Left ventricle myocardium inferior (tissue), 1 donor: ENCODE results near the gene IFI35. TPM values are rescaled to one million over a fixed set of nuclear protein-coding genes. Genes with fewer than 3 reads are reported as not detected.

ENCODE experiments used
- DNase-seq: peaks from one replicate; pipeline ENCODE4 v3.0.0-alpha.2; 2020
- H3K27ac ChIP-seq: fragments of 200-600 bp; replicated peaks from 2 replicates; pipeline ENCODE4 v1.8.0; 2021
- H3K27me3 ChIP-seq: fragments of 200-600 bp; 2 replicates; pipeline ENCODE4 v1.8.0; 2021; ENCODE audit warnings: low read depth
- H3K36me3 ChIP-seq: fragments of 200-600 bp; 2 replicates; pipeline ENCODE4 v1.8.0; 2021
- H3K4me1 ChIP-seq: fragments of 200-600 bp; 2 replicates; pipeline ENCODE4 v1.8.0; 2021
- H3K4me3 ChIP-seq: fragments of 200-600 bp; 2 replicates; pipeline ENCODE4 v1.8.0; 2021; ENCODE audit warnings: mild to moderate bottlenecking, moderate library complexity
- H3K9me3 ChIP-seq: fragments of 200-600 bp; replicated peaks from 2 replicates; pipeline ENCODE4 v1.8.0; 2021
- intact Hi-C: fragments of 100-400 bp; cut with micrococcal nuclease; formaldehyde crosslinking; loops from one replicate; pipeline ENCODE4 v1.11.0; 2022
- total RNA-seq: library from RNA; stranded (reverse); fragmentation: NEBNext Ultra II Directional; extraction: Animal tissue kit (Norgen Biotek cat#: 25700); gene quantifications from one replicate; pipeline ENCODE4 v1.2.1, GENCODE V29; 2021
- TF ChIP-seq, protein P1 (sequence below): fragments of 200-600 bp; IDR thresholded peaks from 2 replicates; pipeline ENCODE4 v1.8.0; 2021; ENCODE audit warnings: antibody characterized with exemption, mild to moderate bottlenecking, borderline replicate concordance
- donor health status: DM: no; HTN: yes; CAD: no; lungs with severe emphysema.

The IFI35 gene
- total RNA-seq, 1 donor from 2014 or later = 11.5 TPM

DNA sequence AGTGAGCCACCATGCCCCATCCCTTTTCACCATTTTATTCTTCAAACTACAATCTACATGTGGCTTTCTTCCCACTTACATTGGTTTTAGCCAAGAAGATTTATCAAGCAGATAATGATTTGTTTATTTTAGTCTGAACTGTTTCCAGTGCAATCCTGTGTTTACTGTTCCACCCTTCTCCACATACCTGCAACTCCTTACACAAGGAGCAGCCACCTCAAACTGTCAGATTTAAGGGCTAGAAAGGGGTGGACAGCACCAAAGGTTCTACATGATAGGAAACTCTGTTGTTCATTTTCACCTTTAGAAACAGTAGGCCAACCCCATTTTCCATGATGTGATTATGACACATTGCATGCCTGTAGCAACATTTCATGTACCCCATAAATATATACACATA lies 24.3 kb upstream of the IFI35 start:
- no peaks in the 10 kb centered on the region for H3K27me3 ChIP-seq
- peaks cover 38% of the 10 kb centered on the region for H3K4me1 ChIP-seq
- DNase-seq = no peak
- peaks cover 18% of the 10 kb centered on the region for H3K36me3 ChIP-seq
- no peak overlapping the region for H3K27ac ChIP-seq
- H3K9me3 ChIP-seq = no peaks in the 10 kb centered on the region
- no peak overlapping the region for H3K4me3 ChIP-seq
- TF ChIP-seq, protein P1, sequence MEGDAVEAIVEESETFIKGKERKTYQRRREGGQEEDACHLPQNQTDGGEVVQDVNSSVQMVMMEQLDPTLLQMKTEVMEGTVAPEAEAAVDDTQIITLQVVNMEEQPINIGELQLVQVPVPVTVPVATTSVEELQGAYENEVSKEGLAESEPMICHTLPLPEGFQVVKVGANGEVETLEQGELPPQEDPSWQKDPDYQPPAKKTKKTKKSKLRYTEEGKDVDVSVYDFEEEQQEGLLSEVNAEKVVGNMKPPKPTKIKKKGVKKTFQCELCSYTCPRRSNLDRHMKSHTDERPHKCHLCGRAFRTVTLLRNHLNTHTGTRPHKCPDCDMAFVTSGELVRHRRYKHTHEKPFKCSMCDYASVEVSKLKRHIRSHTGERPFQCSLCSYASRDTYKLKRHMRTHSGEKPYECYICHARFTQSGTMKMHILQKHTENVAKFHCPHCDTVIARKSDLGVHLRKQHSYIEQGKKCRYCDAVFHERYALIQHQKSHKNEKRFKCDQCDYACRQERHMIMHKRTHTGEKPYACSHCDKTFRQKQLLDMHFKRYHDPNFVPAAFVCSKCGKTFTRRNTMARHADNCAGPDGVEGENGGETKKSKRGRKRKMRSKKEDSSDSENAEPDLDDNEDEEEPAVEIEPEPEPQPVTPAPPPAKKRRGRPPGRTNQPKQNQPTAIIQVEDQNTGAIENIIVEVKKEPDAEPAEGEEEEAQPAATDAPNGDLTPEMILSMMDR = no peak
- intact Hi-C loops = no loop called here

- H3K9me3 ChIP-seq = no peaks in the 10 kb centered on the region
Measured at GRCh38 chr17:42985225-42985624, 21.4 kb upstream of the IFI35 start.

GRCh38 chr17:42989141-42989540 lies 17.4 kb upstream of the IFI35 start:
- TF ChIP-seq, protein P1 = no peak
- H3K36me3 ChIP-seq = peaks cover 80% of the 10 kb centered on the region
- no peak overlapping the region for H3K27ac ChIP-seq
- H3K27me3 ChIP-seq = no peaks in the 10 kb centered on the region
- no peak overlapping the region for H3K4me3 ChIP-seq
- intact Hi-C loops = no loop called here
- H3K4me1 ChIP-seq = no peaks in the 10 kb centered on the region
- no peaks in the 10 kb centered on the region for H3K9me3 ChIP-seq
- no peak for DNase-seq

More at GRCh38 chr17:42985225-42985624, 21.4 kb upstream of the IFI35 start:
- DNase-seq = no peak
- Histone ChIP-seq H3K4me3 (no peak overlapping the region), H3K36me3 (peaks cover 47% of the 10 kb centered on the region), H3K4me1 (peaks cover 24% of the 10 kb centered on the region), H3K27ac (no peak overlapping the region), H3K27me3 (no peaks in the 10 kb centered on the region)
- TF ChIP-seq, protein P1 = no peak
- intact Hi-C loops = no loop called here

- Histone ChIP-seq H3K27me3 (no peaks in the 10 kb centered on the region), H3K36me3 (peaks cover 78% of the 10 kb centered on the region), H3K4me1 (no peaks in the 10 kb centered on the region), H3K27ac (no peak overlapping the region), H3K9me3 (no peaks in the 10 kb centered on the region), H3K4me3 (no peak overlapping the region)
- no peak for DNase-seq
- TF ChIP-seq, protein P1 = no peak
- intact Hi-C loops = no loop called here
Measured at GRCh38 chr17:42989726-42990652, 16.6 kb upstream of the IFI35 start.

GRCh38 chr17:42991471-42991870 lies 15.1 kb upstream of the IFI35 start:
- intact Hi-C loops = no loop called here
- no peak for DNase-seq
- Histone ChIP-seq H3K9me3 (no peaks in the 10 kb centered on the region), H3K27ac (no peak overlapping the region), H3K36me3 (peaks cover 65% of the 10 kb centered on the region), H3K27me3 (no peaks in the 10 kb centered on the region), H3K4me1 (no peaks in the 10 kb centered on the region), H3K4me3 (no peak overlapping the region)
- TF ChIP-seq, protein P1 = no peak
